ENCODE data around the gene BRPF3.

The BRPF3 gene

DNA sequence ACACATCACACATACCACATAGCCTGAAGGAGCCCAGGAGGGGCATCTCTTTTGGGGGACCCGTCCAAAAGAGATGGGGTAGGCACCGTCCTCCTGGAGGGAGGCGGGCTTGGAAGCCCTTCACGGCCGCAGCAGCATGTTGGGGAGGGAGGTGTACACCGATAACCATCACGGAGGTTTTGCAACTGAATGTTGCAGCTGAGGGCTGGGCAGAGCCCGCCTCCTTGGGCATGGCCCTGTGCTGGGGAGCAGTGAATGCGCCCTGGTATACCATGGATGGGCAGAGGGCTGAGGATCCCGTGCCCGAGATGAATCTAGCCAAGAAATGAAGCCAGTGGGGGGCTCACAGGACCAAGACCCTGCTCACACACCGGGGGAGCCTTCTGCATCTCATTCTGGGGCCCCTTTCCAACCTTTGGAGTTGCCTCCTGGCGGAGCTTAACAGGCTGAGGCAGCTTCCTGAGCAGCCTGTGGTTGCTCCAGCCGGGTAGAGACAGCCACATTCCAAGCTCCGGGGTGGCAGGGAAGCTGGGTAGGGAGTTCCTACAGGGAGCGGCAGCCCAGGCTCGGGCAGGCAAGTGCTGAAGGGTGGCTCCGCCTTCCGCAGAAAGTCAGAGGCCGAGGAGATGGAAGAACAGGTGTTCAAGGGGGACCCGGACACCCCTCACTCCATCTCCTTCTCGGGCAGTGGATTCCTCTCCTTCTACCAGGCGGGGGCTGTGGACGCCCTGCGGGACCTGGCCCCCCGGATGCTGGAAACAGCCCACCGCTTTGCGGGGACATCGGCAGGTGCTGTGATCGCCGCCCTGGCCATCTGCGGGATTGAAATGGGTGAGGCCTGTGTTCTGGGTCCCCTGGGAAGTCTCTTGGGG is 73.5 kb downstream of the BRPF3 start, which contains the start of gene PNPLA1:
TSS of gene PNPLA1 (plus strand) at position 227 of the 872 bp plus-strand sequence. CDS start at position 627, 400 bp downstream.
- DNase-seq (ENCODE audit: low read depth) = no peak

DNA sequence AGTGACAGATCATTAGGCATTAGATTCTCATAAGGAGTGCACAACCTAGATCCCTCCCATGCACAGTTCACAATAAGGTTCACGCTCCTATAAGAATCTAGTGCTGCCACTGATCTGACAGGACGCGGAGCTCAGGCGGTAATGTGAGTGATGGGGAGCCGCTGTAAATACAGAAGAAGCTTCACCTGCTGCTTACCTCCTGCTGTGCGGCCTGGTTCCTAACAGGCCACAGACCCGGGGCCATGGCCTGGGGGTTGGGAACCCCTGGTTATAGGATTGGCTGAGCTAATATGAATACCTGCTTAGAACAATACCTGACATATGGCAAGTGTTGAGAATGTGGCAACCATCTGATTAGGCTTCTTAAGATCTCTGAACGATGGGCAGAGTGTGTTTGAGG is 75.7 kb downstream of the BRPF3 start:
- no peak for DNase-seq (ENCODE audit: low read depth)

GRCh38 chr6:36273067-36273466 is 76.5 kb downstream of the BRPF3 start:
- no peak for DNase-seq (ENCODE audit: low read depth)

DNA sequence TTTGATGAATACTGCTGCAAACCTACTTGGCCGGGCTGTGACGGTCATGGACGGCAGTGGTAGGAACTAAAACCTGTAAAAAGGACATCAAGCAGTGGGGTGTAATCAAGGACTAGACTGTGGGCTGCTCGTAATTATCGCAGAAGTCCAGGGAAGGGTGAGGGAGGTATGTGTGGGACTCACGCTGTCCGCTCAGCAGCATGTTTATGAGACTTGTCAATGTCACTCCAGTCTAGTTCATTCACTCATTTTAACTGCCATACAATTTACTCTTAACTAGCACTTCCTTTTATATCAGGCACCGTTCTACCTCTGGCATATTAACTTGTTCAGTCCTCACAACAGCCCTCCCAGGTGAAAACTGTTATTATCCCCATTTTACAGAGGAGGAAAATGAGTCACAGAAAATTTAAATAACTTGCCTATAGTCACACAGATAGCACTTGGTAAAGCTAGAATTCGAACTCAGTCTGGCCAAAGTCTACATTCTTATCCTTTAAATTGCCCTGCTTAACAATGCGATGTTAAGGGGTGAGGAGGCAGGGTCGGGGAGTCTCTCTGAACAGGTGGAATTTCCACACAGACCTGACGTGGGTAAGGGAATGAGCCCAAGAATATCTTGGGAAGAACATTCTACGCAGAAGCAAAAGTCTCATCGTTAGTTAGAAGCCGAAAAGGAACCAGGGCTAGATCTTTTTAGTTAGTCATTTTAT is 77.4 kb downstream of the BRPF3 start:
- no peak for DNase-seq (ENCODE audit: low read depth)

DNA sequence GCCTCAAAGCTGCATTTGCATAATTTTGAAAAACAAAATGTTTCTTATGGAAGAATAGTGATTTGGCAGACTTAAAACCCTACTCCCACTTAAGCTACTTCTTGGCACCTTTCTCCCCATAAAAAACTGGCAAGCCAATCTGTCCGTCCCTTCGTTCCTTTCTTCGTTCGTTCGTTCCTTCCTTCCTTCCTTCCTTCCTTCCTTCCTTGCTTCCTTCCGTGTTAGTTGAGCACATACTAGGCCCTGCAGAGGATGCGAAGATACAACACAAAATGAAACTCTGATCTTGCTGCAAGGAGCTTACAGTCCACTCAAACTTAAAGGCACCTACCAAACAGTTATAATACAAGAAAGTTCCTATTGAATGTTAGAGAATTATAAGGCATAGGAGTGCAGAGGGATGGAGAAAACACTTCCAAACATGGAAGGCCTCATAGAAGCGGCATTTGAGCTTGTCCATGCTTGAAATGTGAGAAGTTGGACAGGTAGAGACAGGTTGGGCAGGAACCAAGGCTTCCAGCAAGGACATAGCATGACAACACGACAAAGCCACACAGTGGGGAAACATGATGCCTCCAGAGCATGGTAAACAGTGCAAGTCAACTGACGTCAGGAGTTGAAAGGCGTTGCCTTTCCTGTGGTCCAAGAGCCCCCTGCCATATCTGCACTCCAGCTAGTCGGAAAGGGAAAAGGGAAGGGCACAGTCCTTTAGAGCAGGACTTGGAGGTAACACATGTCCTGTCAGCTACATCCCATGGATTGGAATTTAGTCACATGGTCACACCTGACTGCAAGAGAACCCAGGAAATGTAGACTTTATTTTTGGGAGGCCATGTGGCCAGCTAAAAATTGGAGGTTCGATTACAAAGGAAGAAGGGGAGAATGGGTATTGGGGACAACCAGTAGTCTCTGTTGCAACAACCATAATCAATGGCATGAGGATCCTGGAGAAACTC is 80.3 kb downstream of the BRPF3 start:
- no peak for DNase-seq (ENCODE audit: low read depth)

- DNase-seq (ENCODE audit: low read depth) = no peak
These were observed 81.5 kb downstream of the BRPF3 start for GRCh38 chr6:36277946-36278470.

- DNase-seq (ENCODE audit: low read depth) = no peak
These were observed 83.9 kb downstream of the BRPF3 start for GRCh38 chr6:36280467-36280866.

DNA sequence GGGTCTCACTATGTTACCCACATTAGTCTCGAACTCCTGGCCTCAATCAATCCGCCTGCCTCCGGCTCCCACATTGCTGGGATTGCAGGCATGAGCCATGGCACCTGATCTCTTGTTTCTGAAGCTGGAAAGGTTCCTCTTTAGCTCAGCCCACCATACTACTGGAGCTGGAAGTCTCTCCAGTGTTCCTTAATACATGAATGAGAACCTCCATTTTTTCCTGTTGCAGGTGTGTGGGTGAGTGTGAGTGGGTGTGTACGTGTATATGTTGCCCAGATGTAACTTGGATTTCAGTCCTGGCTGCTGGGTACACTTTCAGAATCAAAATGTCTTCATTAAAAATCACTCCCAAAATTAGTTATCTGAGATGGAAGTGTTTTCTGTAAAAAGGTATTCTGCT is 84.4 kb downstream of the BRPF3 start:
- no peak for DNase-seq (ENCODE audit: low read depth)
